Smooth muscle cell (in vitro differentiated cells): ENCODE results near the gene DEPDC1B. TPM values are rescaled to one million over a fixed set of nuclear protein-coding genes. Genes with fewer than 3 reads are reported as not detected.

ENCODE experiments used
- DNase-seq: peaks from one replicate; lab custom pipeline; 2025; ENCODE audit not compliant: unreplicated experiment; lab: John Stamatoyannopoulos, UW
- H2AFZ ChIP-seq: fragments of 200-600 bp; sonication (generic); 2 replicates; pipeline ENCODE4 v1.6.0; 2016; ENCODE audit warnings: antibody characterized with exemption, low read depth, mild to moderate bottlenecking
- H3F3A ChIP-seq: fragments of 200-600 bp; sonication (generic); 2 replicates; pipeline ENCODE4 v1.6.0; 2017; ENCODE audit warnings: antibody characterized with exemption, low read depth
- H3K27ac ChIP-seq: fragments of 200-600 bp; sonication (generic); 2 replicates; pipeline ENCODE4 v1.5.1; 2016; ENCODE audit warnings: low read depth, mild to moderate bottlenecking
- H3K27me3 ChIP-seq: fragments of 200-600 bp; sonication (generic); 2 replicates; pipeline ENCODE4 v1.6.1; 2016; ENCODE audit warnings: low read depth, mild to moderate bottlenecking
- H3K36me3 ChIP-seq: fragments of 200-600 bp; sonication (generic); 2 replicates; pipeline ENCODE4 v1.5.1; 2016; ENCODE audit warnings: low read depth
- H3K4me1 ChIP-seq: fragments of 200-600 bp; sonication (generic); 2 replicates; pipeline ENCODE4 v1.5.1; 2016; ENCODE audit warnings: low read depth
- H3K4me2 ChIP-seq: fragments of 200-600 bp; sonication (generic); 2 replicates; pipeline ENCODE4 v1.6.0; 2016; ENCODE audit warnings: mild to moderate bottlenecking
- H3K4me3 ChIP-seq: fragments of 200-600 bp; sonication (generic); 2 replicates; pipeline ENCODE4 v1.5.1; 2016; ENCODE audit warnings: mild to moderate bottlenecking
- H3K79me2 ChIP-seq: fragments of 200-600 bp; sonication (generic); 2 replicates; pipeline ENCODE4 v1.6.0; 2016; ENCODE audit warnings: low read depth, mild to moderate bottlenecking
- H3K9ac ChIP-seq: fragments of 200-600 bp; sonication (generic); 2 replicates; pipeline ENCODE4 v1.6.0; 2016; ENCODE audit warnings: low read depth
- H3K9me3 ChIP-seq: fragments of 200-600 bp; sonication (generic); replicated peaks from 2 replicates; pipeline ENCODE4 v1.5.1; 2016; ENCODE audit warnings: low read depth
- H4K20me1 ChIP-seq: fragments of 200-600 bp; sonication (generic); 2 replicates; pipeline ENCODE4 v1.6.0; 2016; ENCODE audit warnings: low read depth
- CTCF ChIP-seq: fragments of 200-600 bp; sonication (generic); IDR thresholded peaks from 2 replicates; pipeline ENCODE4 v1.5.1; 2017; ENCODE audit warnings: borderline replicate concordance, mild to moderate bottlenecking, antibody characterized with exemption; ENCODE audit not compliant: insufficient read depth, poor library complexity, severe bottlenecking
- WGBS: methylation state at CpG from one replicate; pipeline ENCODE4 v1.1.7; 2016; ENCODE audit warnings: low lambda C conversion rate; 5-methylcytosine and 5-hydroxymethylcytosine counted together
- polyA plus RNA-seq: library from polyadenylated mRNA; unstranded; fragments of >200 nt; fragmentation: Nextera tagmentation; extraction: Ambion mirVana; gene quantifications from 2 replicates; pipeline ENCODE4 v1.2.1, GENCODE V29; 2016
- total RNA-seq: library from RNA; depleted of rRNA; stranded (reverse); fragments of >200 nt; gene quantifications from 2 replicates; pipeline ENCODE4 v1.2.3, GENCODE V29; 2014

Gene DEPDC1B
- total and polyA plus RNA-seq, 2 experiments from 2014 or later, result 2.7 to 5.8 TPM

GRCh38 chr5:60648175-60648574 lies 51.8 kb downstream of the DEPDC1B start:
- Histone ChIP-seq H3K36me3 (no peaks in the 10 kb centered on the region), H3K27ac (no peak overlapping the region), H3K79me2 (no peaks in the 10 kb centered on the region), H3K9me3 (no peaks in the 10 kb centered on the region), H3K4me2 (no peak overlapping the region), H3K4me1 (no peaks in the 10 kb centered on the region), H3K9ac (no peak overlapping the region), H4K20me1 (no peaks in the 10 kb centered on the region), H3K27me3 (no peaks in the 10 kb centered on the region), H3F3A (no peaks in the 10 kb centered on the region), H3K4me3 (no peak overlapping the region), H2AFZ (no peak overlapping the region)
- DNase-seq, result no peak
- no peak for TF ChIP-seq CTCF
- 91% methylated on average over 2 of the region's 2 CpGs for WGBS

GRCh38 chr5:60640901-60641300 lies 59.1 kb downstream of the DEPDC1B start:
- WGBS, result 97% methylated on average over 1 of the region's 1 CpG
- TF ChIP-seq CTCF, result no peak
- H3F3A ChIP-seq, result no peaks in the 10 kb centered on the region
- no peaks in the 10 kb centered on the region for H3K79me2 ChIP-seq
- no peaks in the 10 kb centered on the region for H3K36me3 ChIP-seq
- H4K20me1 ChIP-seq, result no peaks in the 10 kb centered on the region
- no peak overlapping the region for H2AFZ ChIP-seq
- H3K27me3 ChIP-seq, result no peaks in the 10 kb centered on the region
- no peak overlapping the region for H3K4me3 ChIP-seq
- no peak overlapping the region for H3K9ac ChIP-seq
- H3K4me1 ChIP-seq, result no peaks in the 10 kb centered on the region
- no peaks in the 10 kb centered on the region for H3K9me3 ChIP-seq
- no peak overlapping the region for H3K27ac ChIP-seq
- H3K4me2 ChIP-seq, result no peak overlapping the region
- no peak for DNase-seq

- Histone ChIP-seq H3K4me2 (no peak overlapping the region), H3K4me1 (no peaks in the 10 kb centered on the region), H3K4me3 (no peak overlapping the region), H3K27ac (no peak overlapping the region), H3F3A (no peaks in the 10 kb centered on the region), H3K9me3 (no peaks in the 10 kb centered on the region), H3K36me3 (no peaks in the 10 kb centered on the region), H3K79me2 (no peaks in the 10 kb centered on the region), H3K9ac (no peak overlapping the region), H2AFZ (no peak overlapping the region), H3K27me3 (no peaks in the 10 kb centered on the region), H4K20me1 (no peaks in the 10 kb centered on the region)
- 94% methylated on average over 1 of the region's 1 CpG for WGBS
- TF ChIP-seq CTCF, result no peak
- no peak for DNase-seq
These were observed 60.4 kb downstream of the DEPDC1B start for GRCh38 chr5:60639544-60639943.

GRCh38 chr5:60638300-60638699 lies 61.7 kb downstream of the DEPDC1B start:
- no peaks in the 10 kb centered on the region for H3K36me3 ChIP-seq
- H3K4me3 ChIP-seq, result no peak overlapping the region
- H3K4me1 ChIP-seq, result no peaks in the 10 kb centered on the region
- H3K9me3 ChIP-seq, result no peaks in the 10 kb centered on the region
- no peaks in the 10 kb centered on the region for H3K79me2 ChIP-seq
- H3K27me3 ChIP-seq, result no peaks in the 10 kb centered on the region
- no peak overlapping the region for H3K27ac ChIP-seq
- H3K4me2 ChIP-seq, result no peak overlapping the region
- no peak overlapping the region for H2AFZ ChIP-seq
- no peak overlapping the region for H3K9ac ChIP-seq
- no peaks in the 10 kb centered on the region for H4K20me1 ChIP-seq
- TF ChIP-seq CTCF, result no peak
- H3F3A ChIP-seq, result no peaks in the 10 kb centered on the region
- no peak for DNase-seq
